Adrenal gland (tissue), 12 donors: ENCODE measurements around the gene MTCH1. TPM values are rescaled to one million over a fixed set of nuclear protein-coding genes. Genes with fewer than 3 reads are reported as not detected.
A peak's percentile ranks its signal among the peaks of the same experiment; 100 is the strongest.
"Not testable (repeated sequence)": the region's sequence is repeated elsewhere in the genome, so short reads cannot be mapped to it uniquely, and the experiment has no call there.

Experiments used
- DNase-seq, 7 donors: peaks; one replicate each; pipeline ENCODE4 v3.0.0-alpha.2; 2019 to 2020
- H3K27ac ChIP-seq, 5 donors: fragments of 200-600 bp; sonication (generic) in 4 of 5; 1 replicate in 3 of 5; 2 replicates in 2 of 5; pipeline versions ENCODE4 v1.5.1 to v1.8.0; 2016 to 2020; ENCODE audit warnings: mild to moderate bottlenecking in 1 of 5
- H3K27me3 ChIP-seq: fragments of 200-600 bp; 2 replicates; pipeline ENCODE4 v1.8.0; 2021
- H3K36me3 ChIP-seq, 2 donors: fragments of 200-600 bp; replicated peaks in 1 of 2; 1 replicate in 1 of 2; 2 replicates in 1 of 2; pipeline versions ENCODE4 v1.5.1 to v1.8.0; 2018 to 2022
- H3K4me1 ChIP-seq, 2 donors: fragments of 200-600 bp; replicated peaks in 1 of 2; 1 replicate in 1 of 2; 2 replicates in 1 of 2; pipeline versions ENCODE4 v1.5.1 to v1.8.0; 2018 to 2021
- H3K4me3 ChIP-seq, 4 donors: fragments of 200-600 bp; sonication (generic) in 3 of 4; one replicate each; pipeline ENCODE4 v1.5.1; 2016 to 2018
- H3K9me3 ChIP-seq, 3 donors: fragments of 200-600 bp; sonication (generic) in 1 of 3; replicated peaks in 1 of 3; 1 replicate in 2 of 3; 2 replicates in 1 of 3; pipeline versions ENCODE4 v1.5.1 to v1.8.0; 2016 to 2021
- POLR2A ChIP-seq, 2 donors: fragments of 450-650 bp; IDR thresholded peaks; one replicate each; pipeline ENCODE4 v1.6.1; 2017; ENCODE audit warnings: antibody characterized with exemption in 2 of 2, mild to moderate bottlenecking in 2 of 2, moderate library complexity in 1 of 2
- WGBS, 4 donors: extraction: QIAGEN DNeasy Blood & Tissue Kit in 2 of 4; methylation state at CpG; one replicate each; pipeline versions ENCODE4 v1.1.5 to v1.1.7; 2013 to 2017; 5-methylcytosine and 5-hydroxymethylcytosine counted together
- intact Hi-C, 2 donors: fragments of 100-400 bp; cut with DNase I; formaldehyde crosslinking; loops; one replicate each; pipeline versions ENCODE4 v1.14.1 to v1.15.0; 2022 to 2023
- polyA plus RNA-seq, 3 donors: library from polyadenylated mRNA; stranded (reverse); fragments of 200-250 nt in 2 of 3; fragments of 350-450 nt in 1 of 3; fragmentation: Illumina TruSeq in 1 of 3; extraction: RNeasy Lipid Tissue Mini Kit (QIAGEN cat#74804) in 1 of 3; gene quantifications; one replicate each; pipeline ENCODE4 v1.2.3, GENCODE V29; 2013 to 2014
- total RNA-seq, 9 donors: library from RNA; depleted of rRNA in 4 of 9; stranded (reverse); fragments of >200 nt in 4 of 9; fragments of 120-200 nt in 1 of 9; fragmentation: NEBNext Ultra II Directional in 1 of 9; extraction: Animal tissue kit (Norgen Biotek cat#: 25700) in 1 of 9; gene quantifications; one replicate each; pipeline versions ENCODE4 v1.1.0 to v1.2.4, GENCODE V29; 2013 to 2023
- TF ChIP-seq, protein P1 (sequence below), 6 experiments: fragments of 450-650 bp in 4 of 6; fragments of 200-600 bp in 2 of 6; sonication (generic) in 1 of 6; IDR thresholded peaks; 1 replicate in 5 of 6; 2 replicates in 1 of 6; pipeline versions ENCODE4 v1.5.1 to v1.8.0; 2016 to 2021; ENCODE audit warnings: antibody characterized with exemption in 6 of 6, mild to moderate bottlenecking in 2 of 6, moderate library complexity in 1 of 6
- donor health status: healthy with polysubstance abuse.
- donor health status: Bipolar disorder and iron deficiency.
- donor health status: DM: yes; HTN: yes; CAD: no.
- donor health status: DM: no; HTN: no; CAD: no.
- donor health status: DM: no; HTN: no; CAD: no.
- donor health status: DM: yes; HTN: yes; CAD: no.

The MTCH1 gene
- total and polyA plus RNA-seq, 12 donors = 116 to 523 (median 338) TPM

GRCh38 chr6:36944650-36945049 is 41.3 kb downstream of the MTCH1 start:
- no peak overlapping the region for H3K4me3 ChIP-seq
- DNase-seq = peak in 6 of 7 donors; percentile 42 to 80 (median 71)
- no peaks in the 10 kb centered on the region for H3K9me3 ChIP-seq
- intact Hi-C loops = no loop called here
- H3K27ac ChIP-seq = peak overlapping the region; percentile 44 to 88 (median 64)
- peaks cover 0 to 3% of the 10 kb centered on the region in 2 donors for H3K4me1 ChIP-seq
- TF ChIP-seq POLR2A (IDR thresholded peaks at IDR 0.05) = no peak
- TF ChIP-seq, protein P1, sequence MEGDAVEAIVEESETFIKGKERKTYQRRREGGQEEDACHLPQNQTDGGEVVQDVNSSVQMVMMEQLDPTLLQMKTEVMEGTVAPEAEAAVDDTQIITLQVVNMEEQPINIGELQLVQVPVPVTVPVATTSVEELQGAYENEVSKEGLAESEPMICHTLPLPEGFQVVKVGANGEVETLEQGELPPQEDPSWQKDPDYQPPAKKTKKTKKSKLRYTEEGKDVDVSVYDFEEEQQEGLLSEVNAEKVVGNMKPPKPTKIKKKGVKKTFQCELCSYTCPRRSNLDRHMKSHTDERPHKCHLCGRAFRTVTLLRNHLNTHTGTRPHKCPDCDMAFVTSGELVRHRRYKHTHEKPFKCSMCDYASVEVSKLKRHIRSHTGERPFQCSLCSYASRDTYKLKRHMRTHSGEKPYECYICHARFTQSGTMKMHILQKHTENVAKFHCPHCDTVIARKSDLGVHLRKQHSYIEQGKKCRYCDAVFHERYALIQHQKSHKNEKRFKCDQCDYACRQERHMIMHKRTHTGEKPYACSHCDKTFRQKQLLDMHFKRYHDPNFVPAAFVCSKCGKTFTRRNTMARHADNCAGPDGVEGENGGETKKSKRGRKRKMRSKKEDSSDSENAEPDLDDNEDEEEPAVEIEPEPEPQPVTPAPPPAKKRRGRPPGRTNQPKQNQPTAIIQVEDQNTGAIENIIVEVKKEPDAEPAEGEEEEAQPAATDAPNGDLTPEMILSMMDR (IDR thresholded peaks at IDR 0.05) = no peak
- no peaks in the 10 kb centered on the region for H3K27me3 ChIP-seq
- H3K36me3 ChIP-seq = no peaks in the 10 kb centered on the region
- WGBS, 4 donors = 39 to 54% (median 50%) methylated on average over 5 of the region's 5 CpGs

- H3K36me3 ChIP-seq, intact Hi-C loops, H3K4me1 ChIP-seq, H3K4me3 ChIP-seq, H3K27ac ChIP-seq, H3K9me3 ChIP-seq, DNase-seq, H3K27me3 ChIP-seq: not testable (repeated sequence)
- 73 to 97% (median 87%) methylated on average over 1 to 2 of the region's 2 CpGs for WGBS, 4 donors
Measured at GRCh38 chr6:36942329-36942728, 43.7 kb downstream of the MTCH1 start.

DNA sequence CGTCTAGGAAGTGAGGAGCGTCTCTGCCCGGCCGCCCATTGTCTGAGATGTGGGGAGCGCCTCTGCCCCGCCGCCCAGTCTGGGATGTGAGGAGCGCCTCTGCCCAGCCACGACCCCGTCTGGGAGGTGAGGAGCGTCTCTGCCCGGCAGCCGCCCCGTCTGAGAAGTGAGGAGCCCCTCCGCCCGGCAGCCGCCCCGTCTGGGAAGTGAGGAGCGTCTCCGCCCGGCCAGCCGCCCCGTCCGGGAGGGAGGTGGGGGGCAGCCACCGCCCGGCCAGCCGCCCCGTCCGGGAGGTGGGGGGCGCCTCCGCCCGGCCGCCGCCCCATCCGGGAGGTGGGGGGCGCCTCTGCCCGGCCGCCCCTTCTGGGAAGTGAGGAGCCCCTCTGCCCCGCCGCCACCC is 44.4 kb downstream of the MTCH1 start:
- H3K9me3 ChIP-seq, H3K4me3 ChIP-seq, H3K27ac ChIP-seq, H3K27me3 ChIP-seq, H3K36me3 ChIP-seq, intact Hi-C loops, H3K4me1 ChIP-seq: not testable (repeated sequence)
- DNase-seq = peak in 3 of 7 donors; percentile 5 to 11 (median 8)
- 95 to 100% (median 98%) methylated on average over 2 to 39 of the region's 40 CpGs for WGBS, 4 donors

GRCh38 chr6:36940027-36940426 is 46.0 kb downstream of the MTCH1 start:
- 86 to 94% (median 90%) methylated on average over 10 of the region's 10 CpGs for WGBS, 4 donors
- TF ChIP-seq POLR2A (IDR thresholded peaks at IDR 0.05) = no peak
- TF ChIP-seq, protein P1 (IDR thresholded peaks at IDR 0.05) = no peak
- Histone ChIP-seq H3K4me1 (peaks cover 0 to 3% of the 10 kb centered on the region in 2 donors), H3K27ac (no peak overlapping the region), H3K4me3 (no peak overlapping the region), H3K36me3 (no peaks in the 10 kb centered on the region), H3K9me3 (no peaks in the 10 kb centered on the region), H3K27me3 (no peaks in the 10 kb centered on the region)
- intact Hi-C loops = no loop called here
- DNase-seq = peak in 1 of 7 donors; percentile 6

DNA sequence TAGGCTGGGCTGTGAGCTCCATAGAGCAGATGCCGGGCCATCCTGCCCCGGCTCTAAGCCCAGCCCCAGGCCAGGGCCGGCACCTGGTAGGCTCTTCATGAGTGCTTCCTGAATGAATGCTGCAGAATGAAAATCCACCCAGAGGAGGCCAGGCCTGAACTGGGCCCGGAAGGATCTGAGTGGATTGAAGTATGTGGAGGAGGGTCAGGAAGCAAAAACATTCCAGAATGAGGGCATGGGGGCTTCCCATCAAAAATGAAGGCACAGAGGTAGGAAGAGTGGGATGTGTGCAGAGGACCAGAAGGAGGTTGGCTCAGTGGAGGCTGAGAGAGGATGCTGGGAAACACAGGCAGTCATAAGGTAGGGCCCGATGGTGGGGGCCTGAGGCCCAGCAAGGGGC is 47.0 kb downstream of the MTCH1 start:
- H3K4me1 ChIP-seq, H3K36me3 ChIP-seq, H3K27ac ChIP-seq, H3K27me3 ChIP-seq, H3K9me3 ChIP-seq, H3K4me3 ChIP-seq, DNase-seq, intact Hi-C loops: not testable (repeated sequence)
- whole genome bisulfite sequencing, 4 donors = 90 to 98% (median 92%) methylated on average over 2 to 5 of the region's 5 CpGs

DNA sequence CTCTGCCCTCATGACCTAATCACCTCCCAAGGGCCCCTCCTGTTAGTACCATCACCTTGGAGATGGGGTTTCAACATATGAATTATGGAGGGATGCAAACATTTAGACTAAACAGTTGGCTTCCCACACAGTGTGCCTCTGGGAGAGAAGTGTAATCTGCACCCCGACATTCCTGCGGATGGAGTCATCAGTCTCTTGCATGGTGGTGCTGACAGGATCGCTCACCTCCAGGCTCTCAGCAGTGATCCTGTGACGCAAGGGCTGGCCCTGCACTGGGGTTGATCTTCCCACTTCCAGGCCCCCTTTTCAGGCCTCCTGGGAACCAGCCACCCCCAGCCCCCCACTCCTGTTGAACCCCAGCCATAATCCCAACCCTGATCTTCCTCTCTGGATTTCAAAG is 47.5 kb downstream of the MTCH1 start:
- TF ChIP-seq, protein P1 (IDR thresholded peaks at IDR 0.05) = no peak
- TF ChIP-seq POLR2A (IDR thresholded peaks at IDR 0.05) = no peak
- WGBS, 4 donors = 90 to 100% (median 92%) methylated on average over 1 to 4 of the region's 4 CpGs
- intact Hi-C loops = no loop called here
- H3K27me3 ChIP-seq = no peaks in the 10 kb centered on the region
- peak in 2 of 7 donors; percentile 1 to 11 for DNase-seq
- no peaks in the 10 kb centered on the region for H3K36me3 ChIP-seq
- H3K27ac ChIP-seq = no peak overlapping the region
- no peaks in the 10 kb centered on the region for H3K9me3 ChIP-seq
- H3K4me1 ChIP-seq = no peaks in the 10 kb centered on the region
- H3K4me3 ChIP-seq = no peak overlapping the region
